Uterus (tissue), 2 donors: ENCODE measurements around the gene BRAT1.

Experiments used
- CTCF ChIP-seq, 4 experiments: fragments of 200-600 bp in 2 of 4; fragments of 450-650 bp in 2 of 4; sonication (generic) in 2 of 4; IDR thresholded peaks; one replicate each; pipeline ENCODE4 v1.5.1; 2016 to 2019; ENCODE audit warnings: antibody characterized with exemption in 4 of 4, mild to moderate bottlenecking in 2 of 4, moderate library complexity in 1 of 4
- POLR2A ChIP-seq, 2 donors: fragments of 450-650 bp; IDR thresholded peaks; one replicate each; pipeline ENCODE4 v1.6.1; 2016; ENCODE audit warnings: antibody characterized with exemption in 2 of 2, mild to moderate bottlenecking in 1 of 2, moderate library complexity in 1 of 2

- no peak for TF ChIP-seq POLR2A (IDR thresholded peaks at IDR 0.05)
- TF ChIP-seq CTCF (IDR thresholded peaks at IDR 0.05), result no peak
Observed at GRCh38 chr7:2594599-2594998, 39.3 kb upstream of the BRAT1 start.
